Measurements from ENCODE around the gene PYCR2. TPM values are rescaled to one million over a fixed set of nuclear protein-coding genes. Genes with fewer than 3 reads are reported as not detected.
"Not testable (repeated sequence)": the region's sequence is repeated elsewhere in the genome, so short reads cannot be mapped to it uniquely, and the experiment has no call there.

Gene PYCR2
- polyA plus RNA-seq, 12 donors: 28.0 to 44.2 (median 32.4) TPM; not detected in 1

DNA sequence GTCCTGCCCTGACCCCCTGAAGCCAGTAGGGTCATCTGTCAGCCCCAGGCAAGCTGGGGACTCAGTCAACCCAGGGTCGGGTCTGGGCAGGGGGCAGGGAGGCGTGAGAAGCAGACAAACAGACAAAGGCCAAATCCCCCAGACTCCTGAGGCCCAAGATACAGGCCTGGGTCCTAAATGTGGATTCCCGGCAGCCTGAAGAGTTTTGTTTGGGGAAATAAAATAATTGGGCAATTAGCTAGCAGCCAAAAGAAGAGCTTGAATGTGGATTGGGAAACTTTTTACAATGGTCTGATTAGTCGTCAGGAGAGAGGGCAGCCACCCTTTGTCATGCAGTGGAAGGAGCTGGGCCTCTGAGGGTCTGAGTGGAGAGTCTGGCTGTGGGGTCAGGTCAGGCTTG, 21.5 kb upstream of the PYCR2 start:
- DNase-seq: no peak

DNA sequence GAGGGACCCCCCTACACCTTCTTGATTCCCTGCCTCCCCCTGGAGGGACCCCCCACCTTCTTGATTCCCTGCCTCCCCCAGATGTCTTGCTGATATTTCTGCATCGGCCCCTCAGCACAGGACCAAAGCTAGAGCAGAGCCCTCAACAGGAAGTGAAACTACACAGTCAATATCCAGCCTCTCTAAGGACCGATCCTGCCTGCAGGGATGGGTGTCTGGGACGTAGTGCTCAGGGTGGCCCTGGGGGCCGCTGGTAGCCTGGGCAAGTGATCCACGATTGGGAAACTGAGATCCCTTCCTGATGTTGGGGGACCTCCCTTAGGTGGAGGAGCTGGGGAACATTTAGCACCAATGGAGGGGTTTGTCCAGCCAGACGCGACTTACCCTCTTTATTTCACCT, 20.9 kb upstream of the PYCR2 start:
- DNase-seq: no peak

DNA sequence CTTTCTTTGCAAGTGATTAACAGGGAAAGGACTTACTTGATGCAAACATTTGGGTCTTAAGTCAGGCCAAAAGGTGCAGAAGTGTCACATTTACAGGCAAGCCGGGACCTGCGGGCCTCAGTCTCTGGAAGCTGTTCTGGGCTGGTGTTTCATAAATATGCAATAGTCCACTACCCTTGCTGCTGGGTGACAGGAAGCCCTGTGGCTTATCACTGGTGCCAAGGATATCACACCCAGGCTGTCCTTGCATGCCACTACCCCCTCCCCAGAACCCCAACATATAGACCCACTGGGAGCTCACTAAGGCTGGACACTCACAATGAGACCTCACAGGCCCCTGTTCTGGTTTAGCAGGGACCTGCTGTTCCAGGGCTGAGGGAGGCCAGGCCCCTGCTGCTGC, 20.3 kb upstream of the PYCR2 start:
- DNase-seq: no peak

DNA sequence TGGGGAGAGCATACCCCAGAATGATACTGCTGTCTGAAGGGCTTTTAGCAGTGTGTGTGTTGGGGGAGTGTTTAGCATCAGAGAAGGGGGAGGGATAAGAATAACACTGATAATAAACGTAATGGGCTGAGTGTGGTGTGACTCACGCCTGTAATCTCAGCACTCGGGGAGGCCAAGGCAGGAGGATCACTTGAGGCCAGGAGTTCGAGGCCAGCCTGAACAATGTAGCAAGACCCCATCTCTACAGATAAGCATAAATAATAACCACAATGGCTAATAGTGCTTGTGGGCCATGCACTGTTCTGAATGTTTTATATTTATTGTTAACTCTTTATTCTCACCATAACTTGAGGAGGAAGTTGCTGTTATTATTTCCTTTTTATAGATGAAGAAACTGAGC, 19.5 kb upstream of the PYCR2 start:
- no peak for DNase-seq

DNA sequence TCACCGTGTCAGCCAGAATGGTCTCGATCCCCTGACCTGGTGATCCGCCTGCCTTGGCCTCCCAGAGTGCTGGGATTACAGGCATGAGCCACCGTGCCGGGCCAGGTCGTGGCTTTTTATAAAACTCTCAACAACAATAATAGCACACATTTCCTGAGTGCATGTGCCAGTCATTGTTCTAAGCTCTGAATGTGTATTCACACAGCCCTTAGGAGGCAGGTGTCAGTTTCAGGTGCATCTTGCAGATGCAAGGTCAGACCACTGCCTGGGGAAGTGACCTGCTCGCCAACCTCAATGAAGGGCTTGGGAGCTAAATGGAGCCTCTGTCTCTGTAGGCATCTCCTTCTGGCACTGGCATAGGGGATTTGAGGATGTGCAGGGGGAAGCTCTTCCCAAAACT, 18.5 kb upstream of the PYCR2 start:
- no peak for DNase-seq

DNA sequence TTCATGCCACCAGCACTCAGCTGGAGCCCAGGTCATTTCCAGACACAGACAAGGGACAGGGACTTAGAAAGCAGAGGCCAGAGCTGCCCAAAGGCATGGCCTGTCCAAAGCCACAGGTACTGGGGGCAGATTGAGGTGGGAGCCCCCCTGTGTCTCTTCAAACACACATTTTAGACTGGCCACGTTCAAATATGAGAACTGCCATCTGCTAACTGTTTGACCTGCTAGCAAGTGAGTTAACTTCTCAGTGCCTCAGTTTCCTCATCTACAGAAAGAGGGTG, 17.8 kb upstream of the PYCR2 start:
- no peak for DNase-seq

DNA sequence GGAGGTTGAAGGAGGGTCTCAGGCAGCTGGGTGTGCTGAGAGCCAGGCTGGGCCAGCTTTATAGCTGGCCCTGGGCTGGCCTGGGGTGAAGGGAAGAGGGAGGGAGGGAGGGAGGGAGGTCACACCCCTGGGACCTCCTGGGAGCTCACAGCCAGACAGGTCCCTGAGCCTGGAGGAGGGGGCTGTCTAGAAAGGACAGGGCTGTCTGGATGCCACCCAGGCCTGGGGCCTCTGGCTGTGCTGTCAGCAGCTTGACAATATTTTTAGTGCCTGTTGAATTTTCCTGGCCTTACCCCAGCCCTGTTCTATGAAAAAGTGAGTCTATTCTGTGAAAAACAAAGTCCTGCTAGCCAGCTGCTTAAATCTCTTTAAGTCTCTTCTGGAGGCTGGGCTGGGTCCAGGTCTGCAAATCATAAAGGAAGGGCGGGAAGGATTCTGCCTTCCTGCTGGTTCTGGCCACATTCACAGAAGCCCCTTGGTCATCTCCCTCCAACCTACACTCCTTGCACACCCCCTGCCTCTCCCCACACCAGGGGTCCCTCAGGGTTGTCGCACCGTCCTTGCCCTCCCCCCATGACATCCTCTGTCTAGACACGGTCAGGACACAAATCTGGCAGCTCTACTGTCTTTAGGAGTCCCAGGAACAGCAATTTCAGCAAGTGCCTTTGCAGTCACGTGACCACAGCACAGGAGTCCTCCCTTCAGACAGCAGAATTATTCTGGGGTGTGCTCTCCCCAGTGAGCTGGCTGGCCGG, 17.3 kb upstream of the PYCR2 start, which contains the start of gene LEFTY2:
Gene LEFTY2 (minus strand): TSS at position 34 of the 755 bp plus-strand sequence. CDS start 80 bp downstream, outside the sequence.
- DNase-seq: peak; percentile 86

DNA sequence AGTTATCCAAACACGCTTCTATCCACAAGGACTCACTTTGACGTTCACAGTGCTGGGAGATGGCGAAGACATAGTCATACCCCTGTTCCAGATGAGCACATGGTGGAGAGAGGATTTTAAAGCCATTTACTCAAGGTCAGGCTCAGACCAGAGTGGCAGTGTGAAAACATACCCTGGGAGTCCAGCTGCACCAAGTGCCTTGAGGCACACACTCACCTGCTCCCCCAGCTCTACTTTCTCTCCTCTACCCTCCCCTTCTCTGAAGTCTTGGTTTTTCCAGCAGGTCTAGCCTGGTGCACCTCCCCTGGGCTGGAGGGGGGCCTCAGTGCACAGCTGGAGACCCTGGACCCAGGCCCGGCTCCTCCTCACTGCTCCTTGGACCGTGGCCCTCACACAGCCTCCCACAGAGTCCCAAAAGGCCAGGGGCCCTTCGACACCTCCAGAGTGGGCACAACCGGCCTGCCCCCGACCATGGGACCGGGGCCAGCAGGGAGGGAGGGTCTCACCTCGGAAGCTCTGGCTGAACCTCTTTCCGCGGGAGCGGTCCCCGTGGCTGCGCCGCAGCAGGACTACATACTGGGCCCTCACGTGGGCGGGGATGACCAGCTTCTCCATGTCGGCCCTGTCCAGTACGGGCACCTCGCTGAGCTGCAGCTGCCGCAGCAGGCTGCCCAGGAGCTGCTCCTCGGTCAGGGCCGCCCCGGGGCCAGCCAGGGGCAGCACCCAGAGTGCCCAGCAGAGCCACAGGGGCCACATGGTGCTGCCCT, 16.5 kb upstream of the PYCR2 start:
- peak; percentile 59 for DNase-seq

DNA sequence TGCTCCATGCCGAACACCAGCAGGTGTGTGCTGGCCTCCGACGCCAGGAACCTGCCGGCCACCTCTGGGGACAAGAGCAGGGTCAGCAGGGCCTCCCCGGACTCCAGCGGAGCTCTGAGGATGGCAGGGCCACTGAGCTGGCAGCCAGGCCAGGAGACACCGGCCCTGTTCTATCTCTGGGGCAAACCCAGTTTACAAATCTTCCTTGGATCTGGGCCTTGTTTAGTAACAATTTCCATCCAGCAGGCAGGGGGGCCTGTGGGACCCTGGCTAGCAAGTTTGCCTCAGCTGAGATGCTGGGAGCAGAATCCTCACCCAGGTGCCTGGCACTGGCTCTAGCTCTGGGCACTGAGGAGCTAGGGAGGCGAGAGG, 15.9 kb upstream of the PYCR2 start:
- DNase-seq: peak; percentile 27

DNA sequence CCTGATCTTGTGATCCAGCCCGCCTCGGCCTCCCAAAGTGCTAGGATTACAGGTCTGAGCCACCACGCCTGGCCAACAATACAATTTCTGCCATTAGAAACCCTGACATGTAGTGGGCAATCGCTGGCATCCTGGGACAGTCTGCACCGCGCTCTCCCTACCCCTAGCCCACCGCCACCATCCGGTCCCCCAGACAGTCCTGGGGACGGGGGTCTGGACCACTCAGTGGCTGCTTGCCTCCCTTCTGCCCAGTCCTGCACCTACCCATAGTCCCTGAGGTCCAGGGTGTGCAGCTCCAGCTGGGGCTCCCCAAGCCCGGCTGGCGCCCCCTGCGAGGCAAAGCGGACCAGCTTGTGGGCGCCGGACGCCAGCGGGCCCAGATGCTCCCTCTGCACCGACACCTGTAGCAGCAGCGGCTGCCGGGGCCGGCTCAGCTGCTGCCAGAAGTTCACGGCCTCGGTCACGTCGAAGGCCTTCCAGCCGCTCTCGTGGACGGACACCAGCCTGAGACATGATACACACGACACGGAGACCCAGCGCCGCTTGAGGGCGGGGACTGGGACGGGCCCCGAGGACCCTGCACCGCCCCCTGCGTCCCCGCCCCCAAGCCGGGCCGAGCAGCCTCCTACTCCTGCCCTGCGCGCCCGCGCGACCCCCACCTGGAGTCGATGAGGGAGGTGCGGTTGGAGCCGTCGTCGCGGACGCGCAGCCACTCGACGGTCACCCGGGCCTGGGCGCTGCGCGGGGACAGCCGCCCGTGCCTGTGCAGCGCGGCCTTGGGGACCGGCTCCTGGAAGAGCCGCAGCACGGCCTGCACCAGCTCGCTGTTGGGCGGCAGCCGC, 15.3 kb upstream of the PYCR2 start:
- DNase-seq: not testable (repeated sequence)

DNA sequence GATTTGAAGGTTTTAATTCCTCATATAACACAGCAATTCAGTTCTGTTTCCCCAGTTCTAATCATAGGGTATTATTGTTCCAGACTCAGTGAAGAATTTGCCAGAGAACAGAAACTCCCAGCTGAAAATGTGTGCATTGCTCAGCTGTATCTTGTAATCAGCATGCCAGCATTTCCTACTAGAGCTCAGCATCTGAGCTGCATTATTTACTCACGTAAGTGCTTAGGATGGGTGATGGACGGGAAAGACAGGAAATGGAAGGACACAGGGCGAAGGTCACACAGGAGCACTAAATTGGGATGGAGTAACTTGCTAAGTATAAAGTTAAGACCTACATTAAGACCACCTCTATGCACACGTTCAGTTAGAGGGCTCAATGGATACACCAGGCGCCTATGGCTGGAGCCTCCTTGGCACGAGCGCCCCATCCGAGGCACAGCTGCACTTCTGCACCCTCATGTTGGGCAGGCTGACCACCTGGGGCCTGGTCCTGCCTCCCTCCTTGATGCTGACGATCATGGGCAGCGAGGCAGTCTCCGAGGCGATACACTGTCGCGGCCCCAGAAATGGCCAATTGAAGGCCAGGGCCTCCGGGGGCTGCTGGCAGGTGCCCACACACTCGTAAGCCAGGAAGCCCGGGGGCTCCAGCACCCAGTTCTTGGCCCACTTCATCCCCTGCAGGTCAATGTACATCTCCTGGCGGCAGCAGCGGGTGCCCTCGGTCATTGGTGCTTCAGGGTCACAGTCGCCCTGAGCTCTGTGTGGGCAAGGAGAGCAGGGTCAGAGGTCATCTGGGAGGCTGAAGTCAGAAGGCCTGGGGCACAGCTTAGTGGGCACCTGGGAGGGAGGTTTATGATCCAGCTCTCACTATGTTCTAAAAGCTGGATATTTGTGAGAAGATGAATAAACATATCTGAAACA, 13.3 kb upstream of the PYCR2 start:
- DNase-seq: peak; percentile 23

DNA sequence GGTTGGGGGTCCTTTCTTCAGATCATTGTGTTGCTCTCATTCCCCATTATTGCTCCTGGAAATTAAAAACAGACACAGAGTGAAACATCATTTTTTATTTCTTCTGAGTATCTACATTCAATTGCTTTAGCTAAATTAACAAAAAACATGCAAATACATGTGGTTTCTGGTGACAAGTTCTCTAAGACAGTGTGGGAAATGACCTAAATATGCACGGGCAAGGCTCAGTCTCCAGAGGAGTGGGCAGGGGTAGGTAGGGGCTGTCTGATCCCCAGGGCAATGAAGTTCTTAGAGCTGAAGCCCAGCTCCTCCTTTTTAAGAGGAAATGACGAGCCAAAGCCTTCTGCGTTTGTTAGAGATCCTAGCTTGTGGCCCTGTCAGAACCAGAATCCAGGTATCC, 12.5 kb upstream of the PYCR2 start:
- no peak for DNase-seq

DNA sequence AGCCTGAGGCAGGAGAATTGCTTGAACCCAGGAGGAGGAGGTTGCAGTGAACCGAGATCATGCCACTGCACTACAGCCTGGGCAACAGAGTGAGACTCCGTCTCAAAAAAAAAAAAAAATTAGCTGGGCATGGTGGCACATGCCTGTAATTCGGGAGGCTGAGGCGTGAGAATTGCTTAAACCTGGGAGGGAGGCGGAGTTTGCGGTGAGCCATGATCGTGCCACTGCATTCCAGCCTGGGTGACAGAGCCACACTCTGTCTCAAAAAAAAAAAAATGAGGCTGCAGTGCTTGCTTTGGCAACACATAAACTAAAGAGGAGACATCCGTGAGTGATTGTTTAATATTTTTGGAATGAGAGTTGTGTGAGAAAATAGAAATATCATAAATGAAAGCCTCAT, 12.0 kb upstream of the PYCR2 start:
- DNase-seq: not testable (repeated sequence)

DNA sequence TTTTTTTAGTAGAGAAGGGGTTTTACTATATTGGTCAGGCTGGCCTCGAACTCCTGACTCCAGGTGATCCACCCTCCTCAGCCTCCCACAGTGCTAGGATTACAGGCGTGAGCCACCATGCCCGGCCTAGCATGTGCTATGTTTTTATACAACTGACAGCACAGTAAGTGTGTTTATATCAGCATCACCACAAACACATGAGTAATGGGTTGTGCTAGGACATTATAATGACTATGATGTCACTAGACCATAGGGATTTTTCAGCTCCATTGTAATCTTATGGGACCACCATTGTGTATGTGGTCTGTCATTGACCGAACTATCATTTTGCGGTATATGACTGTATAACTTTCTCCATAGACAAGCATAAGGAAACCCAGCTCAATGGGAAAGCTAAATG, 10.7 kb upstream of the PYCR2 start:
- no peak for DNase-seq

DNA sequence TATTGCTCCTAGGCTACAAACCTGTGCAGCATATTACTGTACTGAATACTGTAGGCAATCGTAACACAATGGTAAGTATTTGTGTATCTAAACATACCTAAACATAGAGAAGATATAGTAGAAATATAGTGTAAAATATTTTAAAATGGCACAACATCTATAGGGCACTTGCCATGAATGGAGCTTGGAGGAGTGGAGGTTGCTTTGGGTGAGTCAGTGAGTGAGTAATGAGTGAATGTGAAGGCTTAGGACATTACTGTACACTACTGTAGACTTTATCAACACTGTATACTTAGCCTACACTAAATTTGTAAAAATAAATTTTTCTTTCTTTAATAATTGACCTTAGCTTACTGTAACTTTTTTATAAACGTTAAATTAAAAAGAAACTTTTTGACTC, 9.0 kb upstream of the PYCR2 start:
- no peak for DNase-seq

DNA sequence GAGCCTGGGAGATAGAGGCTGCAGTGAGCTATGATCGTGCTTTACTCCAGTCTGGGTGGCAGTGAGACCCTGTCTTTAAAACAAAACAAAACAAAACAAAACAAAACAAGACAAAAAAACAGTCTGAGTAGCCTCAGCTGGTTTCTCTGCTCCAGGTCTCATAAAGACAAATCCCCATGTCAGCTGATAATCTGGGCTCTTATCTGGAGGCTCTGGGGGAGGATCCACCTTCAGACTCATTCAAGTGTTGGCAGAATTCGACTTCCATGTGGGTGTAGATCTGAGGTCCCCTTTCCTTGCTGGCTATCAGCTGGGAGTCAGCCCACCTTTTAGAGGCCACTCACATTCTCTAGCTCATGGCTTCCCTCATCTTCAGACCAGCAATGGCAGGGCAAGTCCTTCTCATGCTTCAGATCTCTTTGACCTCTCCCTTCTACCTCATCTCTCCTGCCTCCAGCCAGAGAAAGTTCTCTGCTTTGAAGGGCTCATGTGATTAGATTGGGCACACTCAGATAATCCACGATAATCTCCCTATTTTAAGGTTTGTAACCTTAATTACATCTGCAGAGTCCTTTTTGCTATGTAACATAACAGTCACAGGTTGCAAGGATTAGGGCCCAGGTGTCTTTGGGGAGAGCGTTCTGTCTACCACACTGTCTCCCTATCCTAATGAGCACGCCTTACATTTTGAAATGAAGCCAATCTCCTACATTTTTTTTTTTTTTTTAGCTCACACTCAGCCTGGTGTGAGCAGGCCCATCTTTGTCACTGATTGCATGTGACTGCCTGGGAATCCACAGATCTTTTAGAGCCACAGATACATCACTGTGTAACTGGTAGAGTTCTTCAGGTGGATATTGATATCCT, 7.5 kb upstream of the PYCR2 start:
- no peak for DNase-seq

DNA sequence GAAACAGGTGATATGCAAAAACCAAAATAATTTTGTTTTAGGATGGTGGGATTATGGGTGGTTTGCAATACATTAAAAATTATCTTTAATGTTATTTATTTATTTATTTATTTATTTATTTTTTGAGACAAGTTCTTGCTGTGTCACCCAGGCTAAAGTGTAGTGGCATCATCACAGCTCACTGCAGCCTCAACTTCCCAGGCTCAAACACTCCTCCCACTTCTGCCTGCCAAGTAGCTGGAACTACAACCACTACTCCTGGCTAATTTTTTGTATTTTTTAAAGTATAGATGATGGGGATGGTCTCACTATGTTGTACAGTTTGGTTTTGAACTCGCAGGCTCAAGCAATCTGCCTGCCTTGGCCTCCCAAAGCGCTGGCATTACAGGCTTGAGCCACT, 6.5 kb upstream of the PYCR2 start:
- DNase-seq: no peak

DNA sequence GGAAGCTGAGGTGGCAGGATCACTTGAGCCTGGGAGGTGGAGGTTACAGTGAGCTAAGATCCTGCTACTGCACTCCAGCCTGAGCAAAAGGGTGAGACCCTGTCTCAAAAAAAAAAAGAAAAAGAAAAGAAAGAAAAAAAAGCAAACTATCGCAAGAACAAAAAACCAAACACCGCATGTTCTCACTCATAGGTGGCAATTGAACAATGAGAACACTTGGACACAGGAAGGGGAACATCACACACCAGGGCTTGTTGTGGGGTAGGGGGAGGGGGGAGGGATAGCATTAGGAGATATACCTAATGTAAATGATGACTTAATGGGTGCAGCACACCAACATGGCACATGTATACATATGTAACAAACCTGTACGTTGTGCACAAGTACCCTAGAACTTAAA, 5.4 kb upstream of the PYCR2 start:
- not testable (repeated sequence) for DNase-seq

DNA sequence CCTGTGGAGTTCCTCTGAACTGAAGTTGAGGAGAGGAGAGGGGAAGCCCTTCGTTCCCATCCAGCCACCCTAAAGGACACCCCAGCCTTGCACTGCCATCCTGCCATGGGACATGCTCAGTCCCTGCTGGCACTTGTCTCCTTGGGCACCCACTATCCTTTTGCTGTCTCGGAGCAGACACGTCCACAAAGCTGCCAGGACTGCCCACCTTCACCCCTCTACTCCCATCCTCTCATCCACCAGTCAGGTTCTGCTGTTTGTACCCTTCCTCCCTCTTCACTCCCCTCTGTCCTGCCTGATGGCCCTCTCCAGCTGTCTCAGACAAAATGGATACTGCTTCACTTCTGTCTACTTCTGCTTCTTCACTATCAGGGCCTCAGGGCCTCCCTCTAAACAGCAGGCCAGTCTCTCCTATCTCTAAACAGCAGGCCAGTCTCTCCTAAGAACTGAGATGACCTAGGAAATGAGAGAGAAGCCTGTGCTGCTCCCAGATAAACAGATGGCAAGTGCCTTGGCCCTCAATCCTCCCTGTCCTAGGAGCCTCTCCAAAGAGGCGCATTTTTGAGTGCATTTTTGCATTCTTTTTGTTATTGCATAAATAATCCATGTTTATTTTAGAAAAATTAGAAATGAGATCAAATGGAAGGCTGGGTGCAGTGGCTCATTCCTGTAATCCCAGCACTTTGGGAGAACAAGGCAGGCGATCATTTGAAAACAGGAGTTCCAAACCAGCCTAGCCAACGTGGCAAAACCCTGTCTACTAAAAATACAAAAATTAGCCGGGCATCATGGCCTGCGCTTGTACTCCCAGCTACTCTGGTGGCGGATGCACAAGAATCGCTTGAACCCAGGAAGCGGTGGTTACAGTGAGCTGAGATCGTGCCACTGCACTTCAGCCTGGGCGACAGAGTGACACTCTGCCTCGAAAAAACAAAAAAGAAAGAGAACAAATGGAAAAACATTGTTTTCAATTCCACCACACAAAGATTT, 4.4 kb upstream of the PYCR2 start:
- no peak for DNase-seq
